ENCODE measurements around the gene TMEM108. TPM values are rescaled to one million over a fixed set of nuclear protein-coding genes. Genes with fewer than 3 reads are reported as not detected.

The TMEM108 gene
- total RNA-seq, 6 experiments from 2014 or later: 0.10 to 0.20 TPM; not detected in 4

- Histone ChIP-seq H3K4me3 (no peak overlapping the region), H3K4me1 (no peaks in the 10 kb centered on the region), H3K27ac (no peak overlapping the region), H3K36me3 (no peaks in the 10 kb centered on the region), H3K9me3 (no peaks in the 10 kb centered on the region), H3K27me3 (no peaks in the 10 kb centered on the region)
- TF ChIP-seq CTCF (IDR thresholded peaks at IDR 0.05) (no peak), POLR2A (IDR thresholded peaks at IDR 0.05) (no peak)
- intact Hi-C loops (cut with DNase I): no loop called here
- DNase-seq (no peak), ATAC-seq (no peak)
- WGBS (ENCODE audit: insufficient coverage, low coverage, low lambda C conversion rate, missing lambda C conversion rate): 66% methylated on average over 11 of the region's 12 CpGs
These were observed 121.6 kb downstream of the TMEM108 start for GRCh38 chr3:133159498-133160475.

GRCh38 chr3:133161656-133162055 lies 123.5 kb downstream of the TMEM108 start:
- Histone ChIP-seq H3K36me3 (no peaks in the 10 kb centered on the region), H3K4me1 (no peaks in the 10 kb centered on the region), H3K27me3 (no peaks in the 10 kb centered on the region), H3K27ac (no peak overlapping the region), H3K9me3 (no peaks in the 10 kb centered on the region), H3K4me3 (no peak overlapping the region)
- 55% methylated on average over 3 of the region's 3 CpGs for WGBS (ENCODE audit: insufficient coverage, low coverage, low lambda C conversion rate, missing lambda C conversion rate)
- no peak for TF ChIP-seq CTCF (IDR thresholded peaks at IDR 0.05)
- intact Hi-C loops (cut with DNase I): no loop called here
- DNase-seq (no peak), ATAC-seq (no peak)

- DNase-seq (no peak), ATAC-seq (no peak)
- Histone ChIP-seq H3K36me3 (no peaks in the 10 kb centered on the region), H3K27ac (no peak overlapping the region), H3K4me3 (no peak overlapping the region), H3K9me3 (no peaks in the 10 kb centered on the region), H3K27me3 (no peaks in the 10 kb centered on the region), H3K4me1 (no peaks in the 10 kb centered on the region)
- intact Hi-C loops (cut with DNase I): no loop called here
- TF ChIP-seq POLR2A (IDR thresholded peaks at IDR 0.05) (no peak), CTCF (IDR thresholded peaks at IDR 0.05) (no peak)
These were observed 124.1 kb downstream of the TMEM108 start for GRCh38 chr3:133162265-133162664.

GRCh38 chr3:133162670-133163305 lies 124.6 kb downstream of the TMEM108 start:
- no peak overlapping the region for H3K4me3 ChIP-seq
- TF ChIP-seq CTCF (IDR thresholded peaks at IDR 0.05) (no peak), POLR2A (IDR thresholded peaks at IDR 0.05) (no peak)
- 17% methylated on average over 3 of the region's 3 CpGs for WGBS (ENCODE audit: insufficient coverage, low coverage, low lambda C conversion rate, missing lambda C conversion rate)

More at GRCh38 chr3:133162670-133163305, 124.6 kb downstream of the TMEM108 start:
- DNase-seq: no peak
- Histone ChIP-seq H3K27ac (no peak overlapping the region), H3K27me3 (no peaks in the 10 kb centered on the region), H3K9me3 (no peaks in the 10 kb centered on the region), H3K36me3 (no peaks in the 10 kb centered on the region), H3K4me1 (no peaks in the 10 kb centered on the region)
- no peak for ATAC-seq
- intact Hi-C loops (cut with DNase I): no loop called here
